Immature natural killer cell (primary cell): Measurements from ENCODE around the gene TCEAL8. TPM values are rescaled to one million over a fixed set of nuclear protein-coding genes. Genes with fewer than 3 reads are reported as not detected.
"Not testable (repeated sequence)": the region's sequence is repeated elsewhere in the genome, so short reads cannot be mapped to it uniquely, and the experiment has no call there.

ENCODE experiments used
- DNase-seq, 3 donors: peaks; one replicate each; pipeline ENCODE4 v3.0.0; 2022; ENCODE audit warnings: mixed read lengths in 1 of 3
- H3K27ac Mint-ChIP-seq, 6 donors: one replicate each; pipeline ENCODE4 v1.8.0; 2020; ENCODE audit warnings: mixed read lengths in 6 of 6, mild to moderate bottlenecking in 5 of 6, inconsistent platforms in 4 of 6, moderate library complexity in 3 of 6
- H3K27me3 Mint-ChIP-seq, 3 donors: one replicate each; pipeline ENCODE4 v1.8.0; 2020 to 2021; ENCODE audit warnings: low read depth in 3 of 3, mild to moderate bottlenecking in 3 of 3, mixed read lengths in 3 of 3, moderate library complexity in 3 of 3, inconsistent platforms in 1 of 3
- H3K36me3 Mint-ChIP-seq, 3 donors: one replicate each; pipeline ENCODE4 v1.8.0; 2020; ENCODE audit warnings: mixed read lengths in 3 of 3, inconsistent platforms in 2 of 3, mild to moderate bottlenecking in 2 of 3
- H3K4me1 Mint-ChIP-seq, 2 donors: one replicate each; pipeline ENCODE4 v1.8.0; 2020; ENCODE audit warnings: inconsistent platforms in 2 of 2, mild to moderate bottlenecking in 2 of 2, mixed read lengths in 2 of 2, moderate library complexity in 1 of 2
- H3K4me3 Mint-ChIP-seq, 5 donors: one replicate each; pipeline ENCODE4 v1.8.0; 2020; ENCODE audit warnings: mild to moderate bottlenecking in 5 of 5, mixed read lengths in 5 of 5, inconsistent platforms in 3 of 5, moderate library complexity in 3 of 5
- H3K9me3 Mint-ChIP-seq, 6 donors: one replicate each; pipeline ENCODE4 v1.8.0; 2020; ENCODE audit warnings: mild to moderate bottlenecking in 6 of 6, mixed read lengths in 6 of 6, inconsistent platforms in 4 of 6, moderate library complexity in 3 of 6
- polyA plus RNA-seq, 3 donors: library from polyadenylated mRNA; unstranded; fragments of 300-500 nt; fragmentation: Illumina TruSeq; gene quantifications; one replicate each; pipeline ENCODE4 v1.2.3, GENCODE V29; 2021

Gene TCEAL8
- polyA plus RNA-seq, 3 donors from 2014 or later: 85.7 to 118 (median 105) TPM

- no peaks in the 10 kb centered on the region for H3K36me3 Mint-ChIP-seq
- no peak overlapping the region for H3K4me3 Mint-ChIP-seq
- H3K9me3 Mint-ChIP-seq: no peaks in the 10 kb centered on the region
- H3K4me1 Mint-ChIP-seq: peaks cover 4 to 5% of the 10 kb centered on the region in 2 donors
- peaks cover 0 to 3% (median 0%) of the 10 kb centered on the region in 3 donors for H3K27me3 Mint-ChIP-seq
- no peak overlapping the region for H3K27ac Mint-ChIP-seq
- DNase-seq: peak in 1 of 3 donors; percentile 10
These were observed 6.4 kb downstream of the TCEAL8 start for GRCh38 chrX:103248553-103248952.

GRCh38 chrX:103240155-103240554 is 14.8 kb downstream of the TCEAL8 start:
- Mint-ChIP-seq H3K4me3 (no peak overlapping the region), H3K27me3 (peaks cover 0 to 2% (median 0%) of the 10 kb centered on the region in 3 donors), H3K27ac (no peak overlapping the region), H3K9me3 (no peaks in the 10 kb centered on the region), H3K36me3 (no peaks in the 10 kb centered on the region), H3K4me1 (no peaks in the 10 kb centered on the region)
- no peak for DNase-seq

- no peak overlapping the region for H3K27ac Mint-ChIP-seq
- no peaks in the 10 kb centered on the region for H3K36me3 Mint-ChIP-seq
- H3K27me3 Mint-ChIP-seq: peaks cover 3 to 10% (median 3%) of the 10 kb centered on the region in 3 donors
- no peak for DNase-seq
- no peaks in the 10 kb centered on the region for H3K4me1 Mint-ChIP-seq
- H3K9me3 Mint-ChIP-seq: no peaks in the 10 kb centered on the region
- no peak overlapping the region for H3K4me3 Mint-ChIP-seq
These were observed 18.7 kb downstream of the TCEAL8 start for GRCh38 chrX:103236296-103236695.

- not testable (repeated sequence) for H3K9me3 Mint-ChIP-seq, DNase-seq, H3K27ac Mint-ChIP-seq, H3K4me1 Mint-ChIP-seq, H3K4me3 Mint-ChIP-seq, H3K36me3 Mint-ChIP-seq
- H3K27me3 Mint-ChIP-seq: peaks cover 3 to 15% (median 3%) of the 10 kb centered on the region in 3 donors
These were observed 19.3 kb downstream of the TCEAL8 start for GRCh38 chrX:103235608-103236007.

- no peaks in the 10 kb centered on the region for H3K36me3 Mint-ChIP-seq
- no peak for DNase-seq
- H3K27me3 Mint-ChIP-seq: peaks cover 3 to 15% (median 3%) of the 10 kb centered on the region in 3 donors
- H3K9me3 Mint-ChIP-seq: no peaks in the 10 kb centered on the region
- H3K4me3 Mint-ChIP-seq: no peak overlapping the region
- H3K4me1 Mint-ChIP-seq: no peaks in the 10 kb centered on the region
- H3K27ac Mint-ChIP-seq: no peak overlapping the region
These were observed 20.1 kb downstream of the TCEAL8 start for GRCh38 chrX:103234869-103235268.

GRCh38 chrX:103233263-103233662 is 21.7 kb downstream of the TCEAL8 start:
- H3K4me1 Mint-ChIP-seq: no peaks in the 10 kb centered on the region
- no peak overlapping the region for H3K27ac Mint-ChIP-seq
- H3K4me3 Mint-ChIP-seq: no peak overlapping the region
- H3K27me3 Mint-ChIP-seq: peaks cover 3 to 15% (median 3%) of the 10 kb centered on the region in 3 donors
- no peaks in the 10 kb centered on the region for H3K9me3 Mint-ChIP-seq
- H3K36me3 Mint-ChIP-seq: no peaks in the 10 kb centered on the region
- DNase-seq: no peak

- not testable (repeated sequence) for H3K4me1 Mint-ChIP-seq, H3K36me3 Mint-ChIP-seq
These were observed 29.0 kb downstream of the TCEAL8 start for GRCh38 chrX:103225918-103226317.

GRCh38 chrX:103220511-103221323 is 34.2 kb downstream of the TCEAL8 start:
- H3K9me3 Mint-ChIP-seq: no peaks in the 10 kb centered on the region
- no peak for DNase-seq
- no peaks in the 10 kb centered on the region for H3K36me3 Mint-ChIP-seq
- H3K27me3 Mint-ChIP-seq: peaks cover 11 to 30% (median 20%) of the 10 kb centered on the region in 3 donors
- no peak overlapping the region for H3K27ac Mint-ChIP-seq
- peaks cover 5 to 10% of the 10 kb centered on the region in 2 donors for H3K4me1 Mint-ChIP-seq
- H3K4me3 Mint-ChIP-seq: no peak overlapping the region

More at GRCh38 chrX:103225918-103226317, 29.0 kb downstream of the TCEAL8 start:
- H3K4me3 Mint-ChIP-seq, H3K27ac Mint-ChIP-seq, DNase-seq, H3K9me3 Mint-ChIP-seq: not testable (repeated sequence)
- peaks cover 9 to 23% (median 10%) of the 10 kb centered on the region in 3 donors for H3K27me3 Mint-ChIP-seq

GRCh38 chrX:103215425-103215991 is 39.4 kb downstream of the TCEAL8 start:
- peaks cover 4 to 23% (median 14%) of the 10 kb centered on the region in 3 donors for H3K27me3 Mint-ChIP-seq
- no peaks in the 10 kb centered on the region for H3K9me3 Mint-ChIP-seq
- peaks cover 11 to 19% of the 10 kb centered on the region in 2 donors for H3K4me1 Mint-ChIP-seq
- H3K27ac Mint-ChIP-seq: peak overlapping the region in 5 of 6 donors; percentile 60 to 85 (median 74)
- no peaks in the 10 kb centered on the region for H3K36me3 Mint-ChIP-seq
- H3K4me3 Mint-ChIP-seq: peak overlapping the region; percentile 69 to 92 (median 77)
- peak; percentile 45 to 55 (median 46) for DNase-seq

- Mint-ChIP-seq H3K4me3 (peak within 1 kb of the TSS; percentile 69 to 92 (median 84)), H3K4me1 (peaks cover 11 to 19% of the 10 kb centered on the region in 2 donors), H3K27ac (peak within 1 kb of the TSS; percentile 60 to 95 (median 88)), H3K27me3 (peaks cover 4 to 26% (median 12%) of the 10 kb centered on the region in 3 donors), H3K36me3 (no peaks in the 10 kb centered on the region), H3K9me3 (no peaks in the 10 kb centered on the region)
- DNase-seq: peak; percentile 79 to 83 (median 79)
These were observed 40.0 kb downstream of the TCEAL8 start, which contains the start of gene BEX4 for GRCh38 chrX:103214870-103215424. Gene BEX4, plus strand, starts transcription at chrX:103215108. Its CDS starts 1,046 bp downstream, at chrX:103216154.

- peak overlapping the region in 1 of 6 donors; percentile 25 for H3K27ac Mint-ChIP-seq
- H3K9me3 Mint-ChIP-seq: no peaks in the 10 kb centered on the region
These were observed 42.1 kb downstream of the TCEAL8 start for GRCh38 chrX:103212749-103213457.

GRCh38 chrX:103211012-103211715 is 43.8 kb downstream of the TCEAL8 start:
- Mint-ChIP-seq H3K9me3 (no peaks in the 10 kb centered on the region), H3K36me3 (no peaks in the 10 kb centered on the region), H3K4me3 (no peak overlapping the region), H3K27ac (no peak overlapping the region), H3K27me3 (peaks cover 4 to 19% (median 8%) of the 10 kb centered on the region in 3 donors), H3K4me1 (peaks cover 10 to 13% of the 10 kb centered on the region in 2 donors)
- DNase-seq: peak; percentile 26 to 43 (median 37)

More at GRCh38 chrX:103212749-103213457, 42.1 kb downstream of the TCEAL8 start:
- no peak overlapping the region for H3K4me3 Mint-ChIP-seq
- DNase-seq: no peak
- H3K27me3 Mint-ChIP-seq: peaks cover 4 to 21% (median 12%) of the 10 kb centered on the region in 3 donors
- no peaks in the 10 kb centered on the region for H3K36me3 Mint-ChIP-seq
- H3K4me1 Mint-ChIP-seq: peaks cover 11 to 19% of the 10 kb centered on the region in 2 donors

- Mint-ChIP-seq H3K9me3 (no peaks in the 10 kb centered on the region), H3K27ac (no peak overlapping the region), H3K27me3 (peaks cover 0 to 17% (median 6%) of the 10 kb centered on the region in 3 donors), H3K36me3 (no peaks in the 10 kb centered on the region), H3K4me1 (peaks cover 3 to 6% of the 10 kb centered on the region in 2 donors), H3K4me3 (no peak overlapping the region)
- DNase-seq: no peak
These were observed 44.9 kb downstream of the TCEAL8 start for GRCh38 chrX:103210056-103210455.
